Stimulated activated CD4-positive, alpha-beta T cell treated with anti-CD3 and anti-CD28 coated beads, Interleukin-4, amount 100 ng/mL, for 24 hours (primary cell): ENCODE data around the gene INPP5A.
"Not testable (repeated sequence)": the region's sequence is repeated elsewhere in the genome, so short reads cannot be mapped to it uniquely, and the experiment has no call there.

Experiments
- DNase-seq: peaks from one replicate; pipeline ENCODE4 v3.0.0-alpha.2; 2020

The INPP5A gene

GRCh38 chr10:132811891-132812481 lies 274.4 kb downstream of the INPP5A start:
- DNase-seq = no peak

DNA sequence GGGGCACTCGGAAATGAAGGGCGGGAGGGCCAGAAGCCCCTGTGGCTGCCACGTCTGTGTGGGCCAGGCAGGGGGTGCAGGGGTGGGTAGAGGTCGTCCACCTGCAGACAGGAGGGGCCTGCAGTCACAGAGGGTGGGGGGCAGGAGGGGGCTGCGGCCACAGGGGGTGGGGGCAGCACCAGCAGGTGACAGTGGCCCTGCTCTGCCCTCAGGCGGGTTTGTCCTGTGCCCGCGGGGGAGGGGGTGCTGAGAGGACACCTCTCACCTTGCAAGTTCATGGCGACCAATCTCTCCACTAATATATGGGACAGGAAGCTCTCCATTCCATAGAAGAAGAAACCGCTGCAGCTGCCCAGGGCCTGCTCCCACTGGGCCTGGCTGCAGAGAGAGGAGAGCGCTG lies 274.9 kb downstream of the INPP5A start:
- DNase-seq = no peak

DNA sequence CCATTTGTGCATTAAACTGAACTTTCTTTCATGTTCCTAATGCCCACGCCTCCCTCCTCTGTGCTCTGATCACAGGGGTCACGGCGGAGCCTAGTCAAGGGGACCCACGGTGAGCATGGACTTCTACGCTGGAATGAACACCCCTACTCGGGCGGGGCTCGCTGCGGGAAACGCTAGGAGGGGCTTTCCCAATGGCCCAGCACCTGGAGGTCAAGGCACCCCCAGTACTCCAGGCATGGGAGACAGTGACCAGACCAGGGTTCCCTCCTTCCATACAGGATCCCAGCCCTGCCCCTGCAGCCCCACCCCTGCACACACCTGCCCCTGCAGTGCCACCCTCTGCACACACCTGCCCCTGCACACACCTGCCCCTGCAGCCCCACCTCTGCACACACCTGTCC lies 275.4 kb downstream of the INPP5A start:
- no peak for DNase-seq

GRCh38 chr10:132813560-132814468 lies 276.2 kb downstream of the INPP5A start:
- no peak for DNase-seq

DNA sequence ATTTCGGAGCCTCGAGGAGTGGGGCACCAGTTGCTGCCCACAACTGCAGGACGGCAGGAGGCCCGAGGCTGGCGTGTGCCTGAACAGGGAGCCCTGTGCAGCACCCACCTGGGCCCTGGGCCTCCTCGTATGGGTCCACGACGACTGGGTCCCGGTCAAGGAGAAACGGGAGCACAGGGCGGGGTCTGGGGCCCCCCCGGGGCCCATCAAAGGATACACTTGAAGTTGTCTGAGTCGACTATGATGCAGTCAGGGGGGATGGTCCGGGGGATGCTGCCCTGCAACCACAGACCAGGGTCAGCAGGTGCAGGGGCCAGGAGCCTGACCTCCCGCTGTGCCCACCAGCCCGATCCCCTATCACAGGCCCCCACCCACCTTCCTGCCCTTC lies 276.9 kb downstream of the INPP5A start:
- DNase-seq = no peak

DNA sequence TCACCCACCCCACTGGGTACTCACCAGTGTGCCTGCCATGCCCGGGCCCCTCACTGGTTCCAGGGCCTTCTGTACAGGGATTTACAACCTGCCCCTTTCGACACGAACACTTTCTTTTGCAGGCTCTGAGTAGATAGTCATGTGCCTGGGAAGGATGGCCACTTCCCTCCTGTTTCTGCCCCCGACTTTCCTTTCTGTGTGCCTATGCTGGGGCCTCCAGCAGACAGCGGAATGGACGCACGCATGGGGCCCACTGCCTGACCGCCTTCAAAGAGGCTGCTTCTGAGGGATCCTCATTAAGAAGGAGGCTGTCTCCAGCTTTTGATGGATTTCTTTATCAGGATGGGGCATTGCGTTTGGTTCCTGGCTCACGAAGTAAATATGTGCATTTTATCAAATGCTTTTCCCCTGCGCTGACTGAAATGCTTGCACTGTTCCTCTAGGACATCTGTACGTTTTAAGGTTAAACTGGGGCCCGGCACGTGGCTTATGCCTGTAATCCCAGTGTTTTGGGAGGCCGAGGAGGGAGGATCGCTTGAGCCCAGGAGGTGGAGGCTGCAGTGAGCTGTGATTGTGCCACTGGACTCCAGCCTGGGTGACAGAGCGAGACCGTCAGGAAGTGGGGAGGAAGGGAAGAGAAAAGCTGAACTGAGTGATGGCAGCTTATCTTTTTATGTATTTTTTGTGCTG lies 277.7 kb downstream of the INPP5A start:
- DNase-seq = no peak

- DNase-seq = no peak
Observed at GRCh38 chr10:132816718-132817117, 279.1 kb downstream of the INPP5A start.

GRCh38 chr10:132817701-132818211 lies 280.2 kb downstream of the INPP5A start:
- DNase-seq = no peak

- no peak for DNase-seq
Observed at GRCh38 chr10:132820056-132820455, 282.5 kb downstream of the INPP5A start.

- DNase-seq = not testable (repeated sequence)
Observed at GRCh38 chr10:132825783-132826523, 288.4 kb downstream of the INPP5A start.

GRCh38 chr10:132826524-132827422 lies 289.2 kb downstream of the INPP5A start:
- no peak for DNase-seq

- DNase-seq = no peak
Observed at GRCh38 chr10:132827423-132827789, 289.8 kb downstream of the INPP5A start.

DNA sequence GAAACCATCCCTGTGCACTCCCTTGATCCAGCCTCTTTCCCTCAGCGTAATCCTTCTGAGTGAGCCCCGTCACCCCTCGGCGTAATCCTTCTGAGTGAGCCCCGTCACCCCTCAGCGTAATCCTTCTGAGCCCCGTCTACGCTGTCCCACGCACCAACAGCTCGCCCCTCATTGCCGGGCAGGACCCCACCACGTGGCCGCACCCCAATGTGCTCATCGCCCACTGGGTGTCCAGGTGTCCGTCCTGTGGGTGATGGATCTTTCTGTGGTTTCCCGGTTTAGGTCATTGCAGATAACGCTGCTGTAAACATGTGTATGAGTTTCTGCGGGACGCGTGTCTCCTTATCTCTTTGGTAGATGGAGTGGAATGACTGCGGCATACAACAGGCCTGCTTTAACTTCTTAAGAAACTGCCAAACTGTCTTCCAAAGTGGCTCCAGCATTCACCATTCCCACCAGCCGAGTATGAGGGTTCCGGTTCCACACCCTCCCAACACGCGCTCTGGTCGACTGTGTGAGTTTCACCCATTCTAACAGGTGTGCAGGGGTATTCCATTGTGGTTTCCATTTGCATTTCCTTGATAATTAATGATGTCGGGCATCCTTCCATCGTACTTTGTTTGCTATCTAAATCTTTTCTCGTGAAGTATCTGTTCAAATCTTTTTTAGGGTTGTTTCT lies 290.4 kb downstream of the INPP5A start:
- no peak for DNase-seq

- no peak for DNase-seq
Observed at GRCh38 chr10:132828681-132829080, 291.1 kb downstream of the INPP5A start.

DNA sequence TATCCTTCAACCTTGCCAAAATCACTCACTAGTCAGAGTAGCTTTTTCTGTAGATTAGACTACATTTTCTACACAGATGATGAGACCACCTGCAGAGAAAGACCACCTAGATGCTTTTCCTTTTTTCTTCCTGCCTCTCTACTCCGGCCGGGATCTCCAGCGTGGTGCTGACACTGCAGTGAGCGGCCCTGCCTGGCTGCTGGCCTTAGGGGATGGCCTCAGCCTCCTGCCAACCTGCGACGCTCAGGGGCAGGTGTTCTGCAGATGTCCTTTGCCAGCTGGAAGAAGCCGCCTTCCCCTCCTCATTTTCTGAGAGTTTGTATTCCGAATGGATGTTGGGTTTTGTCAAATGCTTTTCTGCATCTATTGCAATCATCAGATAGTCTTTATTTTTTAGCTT lies 291.8 kb downstream of the INPP5A start:
- DNase-seq = no peak

DNA sequence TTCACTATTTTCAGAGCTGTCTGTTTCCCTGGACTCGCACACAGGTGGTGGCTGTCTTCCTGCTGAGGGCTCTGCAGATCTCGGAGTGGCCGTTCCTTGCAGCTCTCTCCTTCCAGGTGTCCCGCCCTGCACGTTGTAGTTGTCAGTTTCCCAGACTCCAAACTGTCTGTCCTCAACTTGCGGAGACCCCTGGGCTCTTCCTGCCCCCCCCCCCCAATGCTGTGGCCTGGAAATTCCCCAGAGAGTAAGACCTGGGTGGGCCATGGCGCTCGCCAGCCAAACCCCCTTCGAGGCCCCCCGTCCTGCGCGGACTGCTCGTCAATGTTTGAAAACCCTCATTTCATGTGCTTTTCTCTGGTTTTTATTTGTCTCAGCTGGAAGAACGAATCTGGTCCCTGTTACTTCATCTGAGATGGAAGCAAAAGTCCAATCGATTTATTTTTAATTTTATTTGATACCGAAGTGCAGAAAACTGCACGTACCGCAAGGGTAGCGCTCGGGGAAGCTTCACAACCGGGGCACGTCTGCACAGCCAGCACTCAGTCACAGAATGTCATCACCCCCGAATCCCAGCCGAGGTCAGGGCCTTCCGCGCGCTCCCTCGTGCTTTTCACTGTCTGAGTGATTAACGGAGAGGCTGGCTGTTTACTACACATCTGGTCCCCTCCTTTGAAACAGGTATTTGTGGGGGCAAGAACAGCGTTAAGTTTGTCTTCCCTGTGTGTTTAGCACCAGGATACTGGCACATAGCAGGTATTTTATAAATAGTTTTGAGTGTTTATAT lies 294.8 kb downstream of the INPP5A start:
- no peak for DNase-seq
